ENCODE data around the gene MTOR.
"Not testable (repeated sequence)": the region's sequence is repeated elsewhere in the genome, so short reads cannot be mapped to it uniquely, and the experiment has no call there.

The MTOR gene

DNA sequence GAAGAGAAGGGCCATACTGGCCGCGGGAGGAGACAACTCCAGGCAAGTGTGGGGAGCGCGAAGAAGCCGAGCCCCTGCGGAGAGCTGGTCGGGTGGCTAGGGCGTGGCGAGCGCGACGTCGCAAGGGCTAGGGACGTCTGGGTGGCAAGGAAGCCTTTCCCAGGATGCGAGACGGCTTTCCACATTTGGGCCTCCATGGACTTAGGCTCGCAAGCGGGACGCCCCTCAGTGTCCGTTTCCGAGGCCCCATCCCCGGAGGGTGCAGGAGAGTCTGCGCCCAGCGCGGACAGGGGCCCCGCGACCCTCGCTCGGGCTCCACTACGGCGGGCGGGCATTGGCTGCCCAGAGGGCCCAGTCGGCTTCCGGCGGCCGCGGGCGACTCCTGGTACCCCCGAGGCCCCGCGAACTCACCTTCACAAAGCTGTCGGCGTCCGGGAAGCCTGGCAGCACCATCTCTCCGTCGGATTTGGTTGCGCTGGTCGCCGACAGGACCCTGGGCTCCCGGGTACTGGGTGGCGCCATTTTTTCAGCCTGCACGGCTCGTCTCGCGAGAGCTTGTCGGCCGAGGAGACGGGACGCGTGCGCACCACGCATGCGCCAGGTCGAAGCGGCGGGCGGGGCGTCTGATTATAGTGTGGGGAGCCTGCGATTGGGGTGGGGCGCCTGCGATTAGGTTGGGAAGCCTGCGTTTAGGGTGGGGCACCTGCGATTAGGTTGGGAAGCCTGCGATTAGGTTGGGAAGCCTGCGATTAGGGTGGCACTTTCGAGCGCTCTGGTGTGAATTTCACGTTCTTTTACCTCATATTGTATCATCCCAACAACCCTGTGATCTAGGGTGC lies 162.8 kb downstream of the MTOR start, which contains the start of gene EXOSC10:
Gene EXOSC10 (minus strand): TSS at position 560 of the 839 bp plus-strand sequence. CDS start 38 bp downstream, at position 522.
- H3K9me3 ChIP-seq (ENCODE audit: insufficient read depth, low read depth, low read length), result no peaks in the 10 kb centered on the region
- peaks cover 30% of the 10 kb centered on the region for H3K79me2 ChIP-seq (ENCODE audit: insufficient read depth, low read length)
- peaks cover 11% of the 10 kb centered on the region; the same call in 1 of the 2 replicates for H3K36me3 ChIP-seq (ENCODE audit: insufficient read depth, low read length)
- no peaks in the 10 kb centered on the region for H3K27me3 ChIP-seq (ENCODE audit: insufficient read depth, low read length, poor library complexity, severe bottlenecking)
- H3K9ac ChIP-seq (ENCODE audit: low read depth, low read length, poor library complexity, severe bottlenecking), result peak within 1 kb of the TSS; percentile 93
- peak within 1 kb of the TSS; percentile 87 for H2AFZ ChIP-seq (ENCODE audit: low read length)
- peaks cover 13% of the 10 kb centered on the region for H3K4me1 ChIP-seq (ENCODE audit: insufficient read depth, low read length, poor library complexity, severe bottlenecking)
- H3F3A ChIP-seq (ENCODE audit: low read depth), result no peaks in the 10 kb centered on the region
- TF ChIP-seq EZH2phosphoT487 (IDR thresholded peaks at IDR 0.05; ENCODE audit: borderline replicate concordance), result no peak
- TF ChIP-seq, protein P1, sequence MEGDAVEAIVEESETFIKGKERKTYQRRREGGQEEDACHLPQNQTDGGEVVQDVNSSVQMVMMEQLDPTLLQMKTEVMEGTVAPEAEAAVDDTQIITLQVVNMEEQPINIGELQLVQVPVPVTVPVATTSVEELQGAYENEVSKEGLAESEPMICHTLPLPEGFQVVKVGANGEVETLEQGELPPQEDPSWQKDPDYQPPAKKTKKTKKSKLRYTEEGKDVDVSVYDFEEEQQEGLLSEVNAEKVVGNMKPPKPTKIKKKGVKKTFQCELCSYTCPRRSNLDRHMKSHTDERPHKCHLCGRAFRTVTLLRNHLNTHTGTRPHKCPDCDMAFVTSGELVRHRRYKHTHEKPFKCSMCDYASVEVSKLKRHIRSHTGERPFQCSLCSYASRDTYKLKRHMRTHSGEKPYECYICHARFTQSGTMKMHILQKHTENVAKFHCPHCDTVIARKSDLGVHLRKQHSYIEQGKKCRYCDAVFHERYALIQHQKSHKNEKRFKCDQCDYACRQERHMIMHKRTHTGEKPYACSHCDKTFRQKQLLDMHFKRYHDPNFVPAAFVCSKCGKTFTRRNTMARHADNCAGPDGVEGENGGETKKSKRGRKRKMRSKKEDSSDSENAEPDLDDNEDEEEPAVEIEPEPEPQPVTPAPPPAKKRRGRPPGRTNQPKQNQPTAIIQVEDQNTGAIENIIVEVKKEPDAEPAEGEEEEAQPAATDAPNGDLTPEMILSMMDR (conservative IDR thresholded peaks at IDR 0.05; ENCODE audit: low read length), result no peak
- H3K9me2 ChIP-seq (replicated peaks; ENCODE audit: low read depth, low read length), result no peaks in the 10 kb centered on the region
- peak within 1 kb of the TSS; percentile 98 for H3K4me2 ChIP-seq (ENCODE audit: low read depth, low read length, poor library complexity, severe bottlenecking)
- peaks cover 18% of the 10 kb centered on the region for H4K20me1 ChIP-seq (ENCODE audit: insufficient read depth, low read length, poor library complexity, severe bottlenecking)
- H3K4me3 ChIP-seq (ENCODE audit: low read length, poor library complexity, severe bottlenecking), result peak within 1 kb of the TSS; percentile 100

DNA sequence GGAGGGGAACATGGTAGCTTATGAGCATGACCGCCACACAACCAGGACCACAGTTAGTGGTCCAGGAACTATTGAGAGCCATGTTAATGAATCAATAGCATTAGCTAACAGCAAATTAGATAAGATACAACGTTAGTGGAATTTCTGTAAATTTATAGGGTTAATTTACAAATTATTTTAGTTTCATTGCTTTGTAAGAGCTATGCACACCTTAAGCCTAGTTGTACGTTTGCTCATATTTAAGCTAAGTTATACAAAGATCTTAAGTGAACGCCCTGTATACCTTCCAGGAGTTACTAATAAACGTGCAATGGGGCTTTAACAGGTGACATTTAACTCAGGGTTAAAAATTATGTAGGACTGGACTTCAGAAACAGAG lies 163.4 kb downstream of the MTOR start:
- Histone ChIP-seq H3K36me3 (ENCODE audit: insufficient read depth, low read length) (peaks cover 17% of the 10 kb centered on the region; the same call in 1 of the 2 replicates), H3K9ac (ENCODE audit: low read depth, low read length, poor library complexity, severe bottlenecking) (peak overlapping the region; percentile 93), H3K4me1 (ENCODE audit: insufficient read depth, low read length, poor library complexity, severe bottlenecking) (peaks cover 13% of the 10 kb centered on the region), H4K20me1 (ENCODE audit: insufficient read depth, low read length, poor library complexity, severe bottlenecking) (peaks cover 18% of the 10 kb centered on the region), H3K9me2 (replicated peaks; ENCODE audit: low read depth, low read length) (no peaks in the 10 kb centered on the region), H3K79me2 (ENCODE audit: insufficient read depth, low read length) (peaks cover 30% of the 10 kb centered on the region), H3K27me3 (ENCODE audit: insufficient read depth, low read length, poor library complexity, severe bottlenecking) (no peaks in the 10 kb centered on the region), H2AFZ (ENCODE audit: low read length) (peak overlapping the region; percentile 87), H3K9me3 (ENCODE audit: insufficient read depth, low read depth, low read length) (no peaks in the 10 kb centered on the region), H3K4me2 (ENCODE audit: low read depth, low read length, poor library complexity, severe bottlenecking) (peak overlapping the region; percentile 98), H3K4me3 (ENCODE audit: low read length, poor library complexity, severe bottlenecking) (peak overlapping the region; percentile 100), H3F3A (ENCODE audit: low read depth) (no peaks in the 10 kb centered on the region)
- no peak for TF ChIP-seq EZH2phosphoT487 (IDR thresholded peaks at IDR 0.05; ENCODE audit: borderline replicate concordance)
- TF ChIP-seq, protein P1 (conservative IDR thresholded peaks at IDR 0.05; ENCODE audit: low read length), result no peak

DNA sequence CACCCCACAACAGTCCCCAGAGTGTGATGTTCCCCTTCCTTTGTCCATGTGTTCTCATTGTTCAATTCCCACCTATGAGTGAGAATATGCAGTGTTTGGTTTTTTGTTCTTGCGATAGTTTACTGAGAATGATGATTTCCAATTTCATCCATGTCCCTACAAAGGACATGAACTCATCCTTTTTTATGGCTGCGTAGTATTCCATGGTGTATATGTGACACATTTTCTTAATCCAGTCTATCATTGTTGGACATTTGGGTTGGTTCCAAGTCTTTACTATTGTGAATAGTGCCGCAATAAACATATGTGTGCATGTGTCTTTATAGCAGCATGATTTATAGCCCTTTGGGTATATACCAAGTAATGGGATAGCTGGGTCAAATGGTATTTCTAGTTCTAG lies 178.6 kb downstream of the MTOR start:
- H3K4me2 ChIP-seq (ENCODE audit: low read depth, low read length, poor library complexity, severe bottlenecking); H3K4me3 ChIP-seq (ENCODE audit: low read length, poor library complexity, severe bottlenecking); H3K4me1 ChIP-seq (ENCODE audit: insufficient read depth, low read length, poor library complexity, severe bottlenecking); H3K9me2 ChIP-seq (replicated peaks; ENCODE audit: low read depth, low read length); H4K20me1 ChIP-seq (ENCODE audit: insufficient read depth, low read length, poor library complexity, severe bottlenecking); H3K27me3 ChIP-seq (ENCODE audit: insufficient read depth, low read length, poor library complexity, severe bottlenecking); H3K79me2 ChIP-seq (ENCODE audit: insufficient read depth, low read length); H3K9me3 ChIP-seq (ENCODE audit: insufficient read depth, low read depth, low read length); H3K9ac ChIP-seq (ENCODE audit: low read depth, low read length, poor library complexity, severe bottlenecking); H2AFZ ChIP-seq (ENCODE audit: low read length); H3F3A ChIP-seq (ENCODE audit: low read depth): not testable (repeated sequence)
- H3K36me3 ChIP-seq (ENCODE audit: insufficient read depth, low read length), result peaks cover 50% of the 10 kb centered on the region; the same call in 1 of the 2 replicates
